GM20431 (cell line): ENCODE data around the gene TXNL1.

Source experiments
- in situ Hi-C: fragments of 300-500 bp; cut with MseI, MboI; formaldehyde crosslinking; loops from one replicate; pipeline ENCODE4 v1.15.0; 2020; ENCODE audit warnings: low sequenced_read_pairs; ENCODE audit not compliant: unreplicated experiment

Gene TXNL1

GRCh38 chr18:56647071-56647470, 8.7 kb upstream of the TXNL1 start:
- in situ Hi-C loops: no loop called here

- in situ Hi-C loops: no loop called here
Observed at GRCh38 chr18:56645415-56646016, 7.1 kb upstream of the TXNL1 start.

- in situ Hi-C loops: no loop called here
Observed at GRCh38 chr18:56643381-56643780, 5.0 kb upstream of the TXNL1 start.

- in situ Hi-C loops: no loop called here
Observed at GRCh38 chr18:56641714-56642337, 3.4 kb upstream of the TXNL1 start.

GRCh38 chr18:56639571-56639970, 1.2 kb upstream of the TXNL1 start:
- in situ Hi-C loops: no loop called here

- in situ Hi-C loops: no loop called here
Observed at GRCh38 chr18:56639104-56639381, 651 bp upstream of the TXNL1 start.

- in situ Hi-C loops: no loop called here
Observed at GRCh38 chr18:56637711-56638231, 621 bp downstream of the TXNL1 start.

GRCh38 chr18:56637176-56637575, 1.2 kb downstream of the TXNL1 start:
- in situ Hi-C loops: no loop called here

GRCh38 chr18:56635007-56635406, 3.4 kb downstream of the TXNL1 start:
- in situ Hi-C loops: no loop called here

- in situ Hi-C loops: no loop called here
Observed at GRCh38 chr18:56632070-56633022, 6.0 kb downstream of the TXNL1 start.

GRCh38 chr18:56627991-56628390, 10.4 kb downstream of the TXNL1 start:
- in situ Hi-C loops: no loop called here

- in situ Hi-C loops: no loop called here
Observed at GRCh38 chr18:56615738-56616520, 22.5 kb downstream of the TXNL1 start.

GRCh38 chr18:56606618-56607017, 31.8 kb downstream of the TXNL1 start:
- in situ Hi-C loops: no loop called here

GRCh38 chr18:56598422-56598821, 40.0 kb downstream of the TXNL1 start:
- in situ Hi-C loops: loop anchor here (25.0 kb wide), 2 partner anchors 1161 to 1361 kb away; no protein-coding TSS in a partner anchor

- in situ Hi-C loops: loop anchor here (25.0 kb wide), 2 partner anchors 1157 to 1357 kb away; no protein-coding TSS in a partner anchor
Observed at GRCh38 chr18:56593906-56594305, 44.5 kb downstream of the TXNL1 start.

- in situ Hi-C loops: loop anchor here (25.0 kb wide), 2 partner anchors 1143 to 1343 kb away; no protein-coding TSS in a partner anchor
Observed at GRCh38 chr18:56580026-56580425, 58.4 kb downstream of the TXNL1 start.

- in situ Hi-C loops: loop anchor here (25.0 kb wide), 2 partner anchors 1142 to 1342 kb away; no protein-coding TSS in a partner anchor
Observed at GRCh38 chr18:56579451-56579850, 58.9 kb downstream of the TXNL1 start.

GRCh38 chr18:56576826-56577573, 61.4 kb downstream of the TXNL1 start:
- in situ Hi-C loops: loop anchor here (25.0 kb wide), 2 partner anchors 1140 to 1340 kb away; no protein-coding TSS in a partner anchor
